Right lobe of liver (tissue), 6 donors: ENCODE measurements around the gene SMG1. TPM values are rescaled to one million over a fixed set of nuclear protein-coding genes. Genes with fewer than 3 reads are reported as not detected.

Source experiments
- ATAC-seq, 4 donors: fragments of 200-7000 bp; cut with Tn5 transposase; one replicate each; pipeline ENCODE4 v1.9.1; 2020; ENCODE audit warnings: mild to moderate bottlenecking in 4 of 4, moderate library complexity in 4 of 4
- DNase-seq, 3 donors: peaks; one replicate each; pipeline ENCODE4 v3.0.0-alpha.2; 2020
- H3K27ac ChIP-seq, 3 donors: fragments of 200-600 bp; one replicate each; pipeline ENCODE4 v1.8.0; 2022
- H3K27me3 ChIP-seq, 2 donors: fragments of 200-600 bp; one replicate each; pipeline ENCODE4 v1.8.0; 2022
- H3K36me3 ChIP-seq, 4 donors: fragments of 200-600 bp; sonication (generic) in 1 of 4; one replicate each; pipeline versions ENCODE4 v1.5.1 to v1.8.0; 2017 to 2022; ENCODE audit warnings: control low read depth in 1 of 4
- H3K4me1 ChIP-seq, 4 donors: fragments of 200-600 bp; sonication (generic) in 1 of 4; one replicate each; pipeline versions ENCODE4 v1.5.1 to v1.8.0; 2017 to 2022; ENCODE audit warnings: control low read depth in 1 of 4
- H3K4me3 ChIP-seq, 3 donors: fragments of 200-600 bp; one replicate each; pipeline ENCODE4 v1.8.0; 2022
- H3K9me3 ChIP-seq, 4 donors: fragments of 200-600 bp; sonication (generic) in 1 of 4; one replicate each; pipeline versions ENCODE4 v1.5.1 to v1.8.0; 2017 to 2022; ENCODE audit warnings: control low read depth in 1 of 4
- POLR2A ChIP-seq: fragments of 450-650 bp; IDR thresholded peaks from one replicate; pipeline ENCODE4 v1.6.1; 2017; ENCODE audit warnings: antibody characterized with exemption, mild to moderate bottlenecking
- WGBS: methylation state at CpG from one replicate; pipeline ENCODE4 v1.1.6; 2018; ENCODE audit warnings: low coverage, low lambda C conversion rate; ENCODE audit not compliant: insufficient coverage; ENCODE audit errors: missing lambda C conversion rate; 5-methylcytosine and 5-hydroxymethylcytosine counted together
- intact Hi-C, 2 donors: fragments of 100-400 bp; cut with DNase I; formaldehyde crosslinking; loops; one replicate each; pipeline versions ENCODE4 v1.11.2 to v1.14.1; 2022
- total RNA-seq, 6 experiments: library from RNA; depleted of rRNA in 2 of 6; stranded (reverse); fragments of >200 nt in 2 of 6; fragmentation: NEBNext Ultra II Directional in 3 of 6; extraction: Animal tissue kit (Norgen Biotek cat#: 25700) in 3 of 6; gene quantifications; one replicate each; pipeline versions ENCODE4 v1.1.0 to v1.2.4, GENCODE V29; 2016 to 2023
- TF ChIP-seq, protein P1 (sequence below), 4 donors: fragments of 200-600 bp in 3 of 4; fragments of 450-650 bp in 1 of 4; IDR thresholded peaks; one replicate each; pipeline versions ENCODE4 v1.5.1 to v1.8.0; 2016 to 2022; ENCODE audit warnings: antibody characterized with exemption in 4 of 4, mild to moderate bottlenecking in 2 of 4
- donor health status: DM: no; HTN: yes; CAD: no.
- donor health status: DM: no; HTN: no; CAD: no.
- donor health status: DM: no; HTN: no; CAD: no.
- donor health status: DM: no; HTN: yes; CAD: no.
- donor health status: DM: no; HTN: yes; CAD: no.

The SMG1 gene
- total RNA-seq, 6 experiments from 2014 or later, result 29.6 to 45.9 (median 33.8) TPM

GRCh38 chr16:18797746-18798145, 128.5 kb downstream of the SMG1 start:
- 35% methylated on average over 4 of the region's 4 CpGs for WGBS
- Histone ChIP-seq H3K4me1 (peaks cover 0 to 52% (median 26%) of the 10 kb centered on the region in 4 donors), H3K27ac (peak overlapping the region in 1 of 3 donors; percentile 9), H3K27me3 (no peaks in the 10 kb centered on the region), H3K9me3 (no peaks in the 10 kb centered on the region), H3K36me3 (peaks cover 0 to 41% (median 17%) of the 10 kb centered on the region in 4 donors), H3K4me3 (no peak overlapping the region)
- TF ChIP-seq, protein P1, sequence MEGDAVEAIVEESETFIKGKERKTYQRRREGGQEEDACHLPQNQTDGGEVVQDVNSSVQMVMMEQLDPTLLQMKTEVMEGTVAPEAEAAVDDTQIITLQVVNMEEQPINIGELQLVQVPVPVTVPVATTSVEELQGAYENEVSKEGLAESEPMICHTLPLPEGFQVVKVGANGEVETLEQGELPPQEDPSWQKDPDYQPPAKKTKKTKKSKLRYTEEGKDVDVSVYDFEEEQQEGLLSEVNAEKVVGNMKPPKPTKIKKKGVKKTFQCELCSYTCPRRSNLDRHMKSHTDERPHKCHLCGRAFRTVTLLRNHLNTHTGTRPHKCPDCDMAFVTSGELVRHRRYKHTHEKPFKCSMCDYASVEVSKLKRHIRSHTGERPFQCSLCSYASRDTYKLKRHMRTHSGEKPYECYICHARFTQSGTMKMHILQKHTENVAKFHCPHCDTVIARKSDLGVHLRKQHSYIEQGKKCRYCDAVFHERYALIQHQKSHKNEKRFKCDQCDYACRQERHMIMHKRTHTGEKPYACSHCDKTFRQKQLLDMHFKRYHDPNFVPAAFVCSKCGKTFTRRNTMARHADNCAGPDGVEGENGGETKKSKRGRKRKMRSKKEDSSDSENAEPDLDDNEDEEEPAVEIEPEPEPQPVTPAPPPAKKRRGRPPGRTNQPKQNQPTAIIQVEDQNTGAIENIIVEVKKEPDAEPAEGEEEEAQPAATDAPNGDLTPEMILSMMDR (IDR thresholded peaks at IDR 0.05), result no peak
- TF ChIP-seq POLR2A, result no peak
- no peak for DNase-seq
- no peak for ATAC-seq
- intact Hi-C loops, result no loop called here

DNA sequence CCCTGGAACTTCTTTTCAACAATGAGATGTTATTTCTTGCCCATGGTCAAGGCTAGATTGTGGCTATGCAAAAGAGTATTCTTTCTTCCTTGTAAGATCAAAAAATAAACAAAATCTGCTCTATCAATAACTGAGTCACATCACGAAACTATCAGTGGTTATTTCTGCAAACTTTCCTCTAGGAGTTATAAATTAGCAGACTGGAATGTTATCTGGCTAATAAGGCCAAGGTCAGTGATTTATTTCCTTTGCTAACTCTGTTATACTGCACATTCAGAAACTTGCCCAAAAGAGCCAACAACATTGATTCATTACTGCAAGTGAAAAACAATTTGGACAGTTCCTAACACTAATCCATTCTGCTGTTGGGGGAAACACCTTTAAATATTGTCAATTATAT, 129.8 kb downstream of the SMG1 start:
- no peak for DNase-seq
- H3K27ac ChIP-seq, result peak overlapping the region in 1 of 3 donors; percentile 49
- H3K4me1 ChIP-seq, result peaks cover 0 to 52% (median 23%) of the 10 kb centered on the region in 4 donors
- H3K36me3 ChIP-seq, result peaks cover 0 to 50% (median 17%) of the 10 kb centered on the region in 4 donors
- TF ChIP-seq, protein P1 (IDR thresholded peaks at IDR 0.05), result no peak
- no peak for TF ChIP-seq POLR2A
- intact Hi-C loops, result no loop called here
- no peaks in the 10 kb centered on the region for H3K9me3 ChIP-seq
- H3K4me3 ChIP-seq, result no peak overlapping the region
- H3K27me3 ChIP-seq, result no peaks in the 10 kb centered on the region
- WGBS, result 6% methylated on average over 1 of the region's 1 CpG
- ATAC-seq, result no peak

DNA sequence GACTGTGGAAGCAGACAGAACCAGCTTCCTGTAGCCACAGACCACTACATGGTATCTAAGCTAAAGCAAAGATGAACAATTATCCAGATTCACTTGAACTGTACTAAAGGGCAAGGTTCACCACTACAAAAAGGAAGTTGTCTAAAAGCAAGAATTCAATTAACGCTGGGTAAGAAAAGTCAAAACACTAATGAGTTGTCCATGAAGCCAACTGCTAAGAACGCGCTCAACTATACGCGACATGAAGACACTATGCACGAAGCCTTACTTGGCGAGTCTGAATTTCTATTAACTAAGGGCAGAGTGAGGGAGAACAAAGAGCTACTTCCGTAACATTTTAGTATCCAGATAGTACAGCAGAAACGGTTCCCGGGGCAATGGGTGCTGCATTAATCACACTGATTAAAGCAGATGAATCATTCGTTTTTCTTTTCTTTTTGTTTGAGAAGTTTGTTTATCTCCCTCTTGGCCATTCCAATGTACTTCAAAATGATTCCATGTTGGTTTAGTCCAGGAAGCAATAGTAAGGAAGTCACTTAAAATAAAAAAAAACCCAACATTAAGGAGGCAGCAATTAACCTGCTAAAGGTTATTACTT, 133.3 kb downstream of the SMG1 start:
- H3K36me3 ChIP-seq, result peaks cover 0 to 59% (median 18%) of the 10 kb centered on the region in 4 donors
- peaks cover 0 to 42% (median 16%) of the 10 kb centered on the region in 4 donors for H3K4me1 ChIP-seq
- DNase-seq (no peak), ATAC-seq (no peak)
- TF ChIP-seq, protein P1 (IDR thresholded peaks at IDR 0.05), result no peak
- no peak for TF ChIP-seq POLR2A
- 88% methylated on average over 11 of the region's 11 CpGs for WGBS
- H3K27me3 ChIP-seq, result no peaks in the 10 kb centered on the region
- peak overlapping the region in 2 of 3 donors; percentile 54 to 73 for H3K27ac ChIP-seq
- intact Hi-C loops, result no loop called here
- H3K9me3 ChIP-seq, result no peaks in the 10 kb centered on the region
- H3K4me3 ChIP-seq, result no peak overlapping the region

GRCh38 chr16:18789850-18790706, 136.1 kb downstream of the SMG1 start, which contains the start of gene RPS15A:
Gene RPS15A (minus strand): TSS chr16:18790334. CDS start chr16:18789113, 1,221 bp downstream.
- TF ChIP-seq, protein P1 (IDR thresholded peaks at IDR 0.05), result no peak
- TF ChIP-seq POLR2A, result peak; percentile 68
- peak within 1 kb of the TSS; percentile 68 to 79 (median 76) for H3K27ac ChIP-seq
- peak; percentile 96 to 97 (median 97) for ATAC-seq
- peaks cover 0 to 66% (median 28%) of the 10 kb centered on the region in 4 donors for H3K36me3 ChIP-seq
- intact Hi-C loops, result no loop called here
- peak; percentile 91 to 95 (median 95) for DNase-seq
- H3K9me3 ChIP-seq, result no peaks in the 10 kb centered on the region
- peaks cover 0 to 28% (median 10%) of the 10 kb centered on the region in 4 donors for H3K4me1 ChIP-seq
- 6% methylated on average over 30 of the region's 60 CpGs for WGBS
- H3K4me3 ChIP-seq, result peak within 1 kb of the TSS; percentile 80 to 99 (median 98)
- H3K27me3 ChIP-seq, result no peaks in the 10 kb centered on the region
